BJ (cell line): Measurements from ENCODE around the gene NFYC. TPM values are rescaled to one million over a fixed set of nuclear protein-coding genes. Genes with fewer than 3 reads are reported as not detected.

Experiments used
- CTCF ChIA-PET: fragments of 350-600 bp; formaldehyde crosslinking; extraction: SDS; loops from one replicate; lab custom pipeline; 2021; ENCODE audit warnings: antibody characterized with exemption, inconsistent platforms; lab: Yijun Ruan, JAX
- POLR2A ChIA-PET: fragments of 300-600 bp; sonication (Branson Sonifier 250); formaldehyde crosslinking; extraction: SDS; loops from one replicate; lab custom pipeline; 2021; ENCODE audit warnings: antibody characterized with exemption; lab: Charles Lee
- DNase-seq: peaks from one replicate; pipeline ENCODE4 v3.0.0-alpha.2; 2011; ENCODE audit warnings: low read depth
- H3K27me3 ChIP-seq: 2 replicates; pipeline ENCODE4 v1.6.0; 2011; ENCODE audit warnings: low read length; ENCODE audit not compliant: control insufficient read depth, insufficient read depth
- H3K36me3 ChIP-seq: 2 replicates; pipeline ENCODE4 v1.5.1; 2011; ENCODE audit warnings: low read length; ENCODE audit not compliant: control insufficient read depth, insufficient read depth
- H3K4me3 ChIP-seq: 2 replicates; pipeline ENCODE4 v1.5.1; 2011; ENCODE audit warnings: low read depth, mild to moderate bottlenecking, control low read depth, low read length
- polyA minus RNA-seq: library from RNA; depleted of rRNA, polyadenylated mRNA; stranded (reverse); fragments of >200 nt; gene quantifications from 2 replicates; pipeline ENCODE4 v1.2.3, GENCODE V29; 2011; rRNA and poly(A)+ RNA removed
- polyA plus RNA-seq: library from polyadenylated mRNA; depleted of rRNA; stranded (reverse); fragments of >200 nt; gene quantifications from 2 replicates; pipeline ENCODE4 v1.2.3, GENCODE V29; 2011; rRNA removed
- TF ChIP-seq, protein P1 (sequence below): IDR thresholded peaks from 2 replicates; pipeline ENCODE4 v1.5.1; 2011; ENCODE audit warnings: low read depth, mild to moderate bottlenecking, control low read depth, inconsistent platforms, low read length, moderate library complexity; ENCODE audit not compliant: insufficient read depth

The NFYC gene
- polyA plus RNA-seq (35.0 and 63.2 TPM in 2 replicates), polyA minus RNA-seq (50.8 and 59.2 TPM in 2 replicates)

DNA sequence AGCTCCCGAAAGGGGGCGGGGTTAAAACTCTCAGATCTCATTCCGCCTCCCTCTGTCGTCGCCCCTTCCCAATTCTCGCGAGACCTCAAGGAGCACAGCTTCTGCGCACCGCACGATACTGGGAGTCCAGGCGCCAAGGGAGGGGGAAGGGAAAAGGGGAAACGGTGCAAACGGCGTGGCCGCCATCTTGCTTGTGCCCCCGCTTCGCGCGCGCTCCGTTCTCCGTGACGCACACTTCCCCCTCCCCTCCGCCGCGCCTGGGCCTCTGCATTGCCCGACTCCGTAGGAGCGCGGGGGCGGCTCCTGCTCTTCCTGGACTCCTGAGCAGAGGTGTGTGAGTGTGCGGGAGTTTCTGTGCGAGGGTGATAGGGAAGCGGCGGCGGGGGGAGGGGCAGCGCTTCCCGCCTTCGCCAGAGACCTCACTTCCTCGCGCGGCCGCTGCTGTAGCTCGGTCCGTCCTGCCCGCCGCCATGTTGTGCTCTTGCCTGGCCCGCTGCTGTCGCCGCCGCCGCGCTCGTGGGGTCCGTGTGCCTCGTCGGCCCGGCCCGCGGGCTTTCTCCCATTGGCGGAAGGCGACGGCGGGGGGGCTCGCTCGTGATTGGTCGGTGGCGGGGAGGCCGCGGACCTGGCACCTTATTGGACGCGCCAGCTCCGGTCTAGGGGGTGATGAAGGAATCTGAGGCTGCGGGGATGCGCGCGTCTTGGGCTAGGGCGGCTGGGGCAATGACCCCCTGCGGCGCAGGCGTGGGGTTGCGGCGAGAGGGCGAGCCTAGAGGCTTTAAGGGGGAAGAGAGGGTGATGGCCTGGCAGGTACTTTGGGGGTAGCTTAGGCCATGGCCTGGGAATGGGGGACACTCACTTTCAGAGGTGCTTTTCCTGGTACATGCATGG, at the start of gene NFYC:
NFYC (plus strand) TSS at position 167 of the 891 bp plus-strand sequence. CDS start 47,140 bp downstream, outside the sequence.
- ChIA-PET CTCF (interaction anchor here (1.0 to 2.7 kb wide), 6 partner anchors 10 to 261 kb away, joined by 3 to 16 read pairs (median 4); no protein-coding TSS in a partner anchor), POLR2A (interaction anchor here (0.9 kb wide), 1 partner anchor 12 kb away, joined by 4 read pairs; no protein-coding TSS in a partner anchor)
- no peaks in the 10 kb centered on the region for H3K27me3 ChIP-seq
- no peaks in the 10 kb centered on the region for H3K36me3 ChIP-seq
- TF ChIP-seq, protein P1, sequence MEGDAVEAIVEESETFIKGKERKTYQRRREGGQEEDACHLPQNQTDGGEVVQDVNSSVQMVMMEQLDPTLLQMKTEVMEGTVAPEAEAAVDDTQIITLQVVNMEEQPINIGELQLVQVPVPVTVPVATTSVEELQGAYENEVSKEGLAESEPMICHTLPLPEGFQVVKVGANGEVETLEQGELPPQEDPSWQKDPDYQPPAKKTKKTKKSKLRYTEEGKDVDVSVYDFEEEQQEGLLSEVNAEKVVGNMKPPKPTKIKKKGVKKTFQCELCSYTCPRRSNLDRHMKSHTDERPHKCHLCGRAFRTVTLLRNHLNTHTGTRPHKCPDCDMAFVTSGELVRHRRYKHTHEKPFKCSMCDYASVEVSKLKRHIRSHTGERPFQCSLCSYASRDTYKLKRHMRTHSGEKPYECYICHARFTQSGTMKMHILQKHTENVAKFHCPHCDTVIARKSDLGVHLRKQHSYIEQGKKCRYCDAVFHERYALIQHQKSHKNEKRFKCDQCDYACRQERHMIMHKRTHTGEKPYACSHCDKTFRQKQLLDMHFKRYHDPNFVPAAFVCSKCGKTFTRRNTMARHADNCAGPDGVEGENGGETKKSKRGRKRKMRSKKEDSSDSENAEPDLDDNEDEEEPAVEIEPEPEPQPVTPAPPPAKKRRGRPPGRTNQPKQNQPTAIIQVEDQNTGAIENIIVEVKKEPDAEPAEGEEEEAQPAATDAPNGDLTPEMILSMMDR = no peak
- peak; percentile 84 for DNase-seq
- peak within 1 kb of the TSS; percentile 97 for H3K4me3 ChIP-seq

GRCh38 chr1:40645118-40645680, 46.3 kb upstream of the NFYC start:
- TF ChIP-seq, protein P1 = no peak
- DNase-seq = no peak
- Histone ChIP-seq H3K27me3 (peaks cover 4% of the 10 kb centered on the region), H3K36me3 (no peaks in the 10 kb centered on the region), H3K4me3 (no peak overlapping the region)
- ChIA-PET POLR2A (no interaction called here), CTCF (interaction anchor here (0.6 to 2.6 kb wide), 3 partner anchors 24 to 49 kb away, joined by 3 to 7 read pairs (median 3); no protein-coding TSS in a partner anchor)

- ChIA-PET POLR2A (no interaction called here), CTCF (interaction anchor here (0.7 to 1.1 kb wide), 2 partner anchors 10 to 11 kb away, joined by 3 read pairs; no protein-coding TSS in a partner anchor)
- TF ChIP-seq, protein P1 = no peak
- Histone ChIP-seq H3K36me3 (no peaks in the 10 kb centered on the region), H3K4me3 (no peak overlapping the region), H3K27me3 (peaks cover 3% of the 10 kb centered on the region)
- no peak for DNase-seq
Measured at GRCh38 chr1:40646315-40646714, 45.2 kb upstream of the NFYC start.

- H3K4me3 ChIP-seq = no peak overlapping the region
- no peaks in the 10 kb centered on the region for H3K36me3 ChIP-seq
- H3K27me3 ChIP-seq = peaks cover 10% of the 10 kb centered on the region
- ChIA-PET POLR2A (no interaction called here), CTCF (interaction anchor here (1.3 kb wide), 1 partner anchor 168 kb away, joined by 3 read pairs; no protein-coding TSS in a partner anchor)
- TF ChIP-seq, protein P1 = no peak
- no peak for DNase-seq
Measured at GRCh38 chr1:40648200-40648599, 43.3 kb upstream of the NFYC start.
